CD4-positive, alpha-beta memory T cell (primary cell): ENCODE measurements around the gene XIRP2. TPM values are rescaled to one million over a fixed set of nuclear protein-coding genes. Genes with fewer than 3 reads are reported as not detected.

Experiments
- CTCF ChIA-PET: fragments of 350-600 bp; sonication (Branson Sonifier 250); formaldehyde crosslinking; loops from one replicate; lab custom pipeline; 2021; ENCODE audit warnings: inconsistent platforms; ENCODE audit not compliant: partially characterized antibody; lab: Charles Lee
- POLR2A ChIA-PET: fragments of 350-600 bp; sonication (Branson Sonifier 250); formaldehyde crosslinking; loops from one replicate; lab custom pipeline; 2021; ENCODE audit not compliant: partially characterized antibody; lab: Charles Lee
- DNase-seq, 5 donors: peaks; one replicate each; pipeline versions ENCODE4 v3.0.0 to v3.0.0-alpha.2; 2020 to 2022; ENCODE audit warnings: mixed read lengths in 1 of 5
- H3K27ac ChIP-seq: one replicate; pipeline ENCODE4 v1.7.0; 2013; ENCODE audit warnings: low read depth, low read length
- H3K27me3 ChIP-seq: 2 replicates; pipeline ENCODE4 v1.7.0; 2013; ENCODE audit warnings: mild to moderate bottlenecking, low read length, moderate library complexity; ENCODE audit not compliant: insufficient read depth
- H3K36me3 ChIP-seq: 2 replicates; pipeline ENCODE4 v1.7.0; 2013; ENCODE audit warnings: mild to moderate bottlenecking, low read length, moderate library complexity; ENCODE audit not compliant: insufficient read depth
- H3K4me1 ChIP-seq: 2 replicates; pipeline ENCODE4 v1.7.0; 2013; ENCODE audit warnings: mild to moderate bottlenecking, low read length, moderate library complexity; ENCODE audit not compliant: insufficient read depth
- H3K4me3 ChIP-seq, 2 donors: one replicate each; pipeline ENCODE4 v1.7.0; 2013; ENCODE audit warnings: low read length in 2 of 2, mild to moderate bottlenecking in 1 of 2
- H3K9me3 ChIP-seq, 2 donors: one replicate each; pipeline ENCODE4 v1.7.0; 2013; ENCODE audit warnings: low read length in 2 of 2, control low read depth in 1 of 2; ENCODE audit not compliant: control insufficient read depth in 1 of 2
- H3K27ac Mint-ChIP-seq, 7 donors: one replicate each; pipeline ENCODE4 v1.8.0; 2020 to 2021; ENCODE audit warnings: mixed read lengths in 7 of 7, mild to moderate bottlenecking in 6 of 7, inconsistent platforms in 3 of 7, moderate library complexity in 3 of 7
- H3K27me3 Mint-ChIP-seq, 2 donors: one replicate each; pipeline ENCODE4 v1.8.0; 2020 to 2021; ENCODE audit warnings: mixed read lengths in 2 of 2
- H3K36me3 Mint-ChIP-seq, 2 donors: one replicate each; pipeline ENCODE4 v1.8.0; 2020 to 2021; ENCODE audit warnings: mixed read lengths in 2 of 2, inconsistent platforms in 1 of 2, mild to moderate bottlenecking in 1 of 2
- H3K4me1 Mint-ChIP-seq, 4 donors: one replicate each; pipeline ENCODE4 v1.8.0; 2020 to 2021; ENCODE audit warnings: mixed read lengths in 4 of 4, mild to moderate bottlenecking in 1 of 4
- H3K4me3 Mint-ChIP-seq, 8 donors: one replicate each; pipeline ENCODE4 v1.8.0; 2020 to 2021; ENCODE audit warnings: mixed read lengths in 8 of 8, mild to moderate bottlenecking in 7 of 8, moderate library complexity in 6 of 8, inconsistent platforms in 3 of 8
- H3K9me3 Mint-ChIP-seq, 8 donors: one replicate each; pipeline ENCODE4 v1.8.0; 2020 to 2021; ENCODE audit warnings: mixed read lengths in 8 of 8, mild to moderate bottlenecking in 5 of 8, inconsistent platforms in 3 of 8, moderate library complexity in 1 of 8
- intact Hi-C: fragments of 100-400 bp; cut with micrococcal nuclease; formaldehyde crosslinking; loops from one replicate; pipeline ENCODE4 v1.15.1; 2023
- polyA plus RNA-seq, 2 donors: library from polyadenylated mRNA; unstranded; fragments of 300-500 nt; fragmentation: Illumina TruSeq; gene quantifications; one replicate each; pipeline ENCODE4 v1.2.3, GENCODE V29; 2021
- total RNA-seq, 2 experiments: library from RNA; stranded (reverse); gene quantifications; one replicate each; pipeline ENCODE4 v1.2.3, GENCODE V29; 2021

Gene XIRP2
- total and polyA plus RNA-seq, 4 experiments from 2014 or later: not detected

GRCh38 chr2:167275046-167275445, 386.8 kb downstream of the XIRP2 start:
- no peak for DNase-seq
- no peak overlapping the region for H3K27ac ChIP-seq
- Mint-ChIP-seq H3K4me3 (no peak overlapping the region), H3K27me3 (no peaks in the 10 kb centered on the region), H3K4me1 (no peaks in the 10 kb centered on the region), H3K27ac (no peak overlapping the region), H3K36me3 (no peaks in the 10 kb centered on the region), H3K9me3 (peaks cover 0 to 5% (median 2%) of the 10 kb centered on the region in 8 donors)
- ChIA-PET POLR2A (no interaction called here), CTCF (no interaction called here)
- no peaks in the 10 kb centered on the region for H3K9me3 ChIP-seq
- intact Hi-C loops: no loop called here
- H3K4me3 ChIP-seq: no peak overlapping the region
- H3K27me3 ChIP-seq: no peaks in the 10 kb centered on the region
- H3K4me1 ChIP-seq: no peaks in the 10 kb centered on the region
- no peaks in the 10 kb centered on the region for H3K36me3 ChIP-seq

- Histone ChIP-seq H3K27me3 (no peaks in the 10 kb centered on the region), H3K4me1 (no peaks in the 10 kb centered on the region), H3K4me3 (no peak overlapping the region), H3K27ac (no peak overlapping the region), H3K36me3 (no peaks in the 10 kb centered on the region), H3K9me3 (no peaks in the 10 kb centered on the region)
- no peak overlapping the region for H3K4me3 Mint-ChIP-seq
- peaks cover 0 to 11% (median under 1%) of the 10 kb centered on the region in 8 donors for H3K9me3 Mint-ChIP-seq
- H3K36me3 Mint-ChIP-seq: no peaks in the 10 kb centered on the region
- H3K27me3 Mint-ChIP-seq: no peaks in the 10 kb centered on the region
- H3K4me1 Mint-ChIP-seq: no peaks in the 10 kb centered on the region
- no peak overlapping the region for H3K27ac Mint-ChIP-seq
- POLR2A ChIA-PET: no interaction called here
- CTCF ChIA-PET: no interaction called here
- intact Hi-C loops: no loop called here
- DNase-seq: no peak
Observed at GRCh38 chr2:167279810-167280209, 391.5 kb downstream of the XIRP2 start.

- Histone ChIP-seq H3K27me3 (no peaks in the 10 kb centered on the region), H3K9me3 (no peaks in the 10 kb centered on the region), H3K4me1 (no peaks in the 10 kb centered on the region), H3K27ac (no peak overlapping the region), H3K4me3 (no peak overlapping the region), H3K36me3 (no peaks in the 10 kb centered on the region)
- Mint-ChIP-seq H3K4me1 (peaks cover 0 to 3% (median 2%) of the 10 kb centered on the region in 4 donors), H3K4me3 (no peak overlapping the region), H3K36me3 (no peaks in the 10 kb centered on the region), H3K27me3 (peaks cover 14 to 19% of the 10 kb centered on the region in 2 donors), H3K27ac (no peak overlapping the region), H3K9me3 (peaks cover 0 to 6% (median 0%) of the 10 kb centered on the region in 8 donors)
- ChIA-PET CTCF (no interaction called here), POLR2A (no interaction called here)
- intact Hi-C loops: no loop called here
- DNase-seq: no peak
Observed at GRCh38 chr2:167287212-167287611, 398.9 kb downstream of the XIRP2 start.

- no peak overlapping the region for H3K4me3 ChIP-seq
- no peak for DNase-seq
- Mint-ChIP-seq H3K4me3 (no peak overlapping the region), H3K9me3 (peaks cover 0 to 4% (median 0%) of the 10 kb centered on the region in 8 donors), H3K4me1 (peaks cover 11 to 16% (median 14%) of the 10 kb centered on the region in 4 donors), H3K36me3 (no peaks in the 10 kb centered on the region), H3K27me3 (peaks cover 21 to 30% of the 10 kb centered on the region in 2 donors), H3K27ac (no peak overlapping the region)
- peaks cover 11% of the 10 kb centered on the region for H3K4me1 ChIP-seq
- H3K27ac ChIP-seq: no peak overlapping the region
- ChIA-PET CTCF (interaction anchor here (1.3 kb wide), 1 partner anchor 14 kb away, joined by 3 read pairs; no protein-coding TSS in a partner anchor), POLR2A (no interaction called here)
- no peaks in the 10 kb centered on the region for H3K36me3 ChIP-seq
- intact Hi-C loops: no loop called here
- no peaks in the 10 kb centered on the region for H3K9me3 ChIP-seq
- H3K27me3 ChIP-seq: no peaks in the 10 kb centered on the region
Observed at GRCh38 chr2:167289651-167290410, 401.6 kb downstream of the XIRP2 start.

GRCh38 chr2:167292430-167293171, 404.3 kb downstream of the XIRP2 start, which contains the start of gene B3GALT1:
Gene B3GALT1 (plus strand): TSS chr2:167293001.
- Mint-ChIP-seq H3K27ac (no peak within 1 kb of the TSS), H3K27me3 (peaks cover 25 to 32% of the 10 kb centered on the region in 2 donors)

GRCh38 chr2:167293172-167293781, 405.0 kb downstream of the XIRP2 start:
- Histone ChIP-seq H3K36me3 (no peaks in the 10 kb centered on the region), H3K9me3 (no peaks in the 10 kb centered on the region), H3K27ac (no peak overlapping the region), H3K4me3 (peak overlapping the region in 1 of 2 donors; percentile 27), H3K4me1 (peaks cover 11% of the 10 kb centered on the region), H3K27me3 (no peaks in the 10 kb centered on the region)
- peaks cover 0 to 4% (median under 1%) of the 10 kb centered on the region in 8 donors for H3K9me3 Mint-ChIP-seq
- peak overlapping the region; percentile 61 to 85 (median 77) for H3K4me3 Mint-ChIP-seq
- CTCF ChIA-PET: no interaction called here
- H3K27ac Mint-ChIP-seq: no peak overlapping the region
- POLR2A ChIA-PET: no interaction called here
- intact Hi-C loops: no loop called here
- peak in 1 of 5 donors; percentile 10 for DNase-seq
- H3K36me3 Mint-ChIP-seq: no peaks in the 10 kb centered on the region
- H3K27me3 Mint-ChIP-seq: peaks cover 25 to 30% of the 10 kb centered on the region in 2 donors
- peaks cover 11 to 16% (median 14%) of the 10 kb centered on the region in 4 donors for H3K4me1 Mint-ChIP-seq

More at GRCh38 chr2:167292430-167293171, 404.3 kb downstream of the XIRP2 start, which contains the start of gene B3GALT1:
- Histone ChIP-seq H3K4me3 (peak within 1 kb of the TSS in 1 of 2 donors; percentile 28), H3K27ac (no peak within 1 kb of the TSS), H3K9me3 (no peaks in the 10 kb centered on the region), H3K36me3 (no peaks in the 10 kb centered on the region), H3K27me3 (no peaks in the 10 kb centered on the region), H3K4me1 (peaks cover 11% of the 10 kb centered on the region)
- ChIA-PET CTCF (no interaction called here), POLR2A (no interaction called here)
- peak in 4 of 5 donors; percentile 27 to 44 (median 38) for DNase-seq
- H3K9me3 Mint-ChIP-seq: peaks cover 0 to 4% (median under 1%) of the 10 kb centered on the region in 8 donors
- peak within 1 kb of the TSS; percentile 71 to 85 (median 80) for H3K4me3 Mint-ChIP-seq
- intact Hi-C loops: no loop called here
- H3K36me3 Mint-ChIP-seq: no peaks in the 10 kb centered on the region
- peaks cover 11 to 16% (median 14%) of the 10 kb centered on the region in 4 donors for H3K4me1 Mint-ChIP-seq
